NCI-H146 (cell line): ENCODE data around the gene VWA8.

Experiments used
- DNase-seq: peaks from one replicate; lab custom pipeline; 2025; lab: John Stamatoyannopoulos, UW

Gene VWA8

DNA sequence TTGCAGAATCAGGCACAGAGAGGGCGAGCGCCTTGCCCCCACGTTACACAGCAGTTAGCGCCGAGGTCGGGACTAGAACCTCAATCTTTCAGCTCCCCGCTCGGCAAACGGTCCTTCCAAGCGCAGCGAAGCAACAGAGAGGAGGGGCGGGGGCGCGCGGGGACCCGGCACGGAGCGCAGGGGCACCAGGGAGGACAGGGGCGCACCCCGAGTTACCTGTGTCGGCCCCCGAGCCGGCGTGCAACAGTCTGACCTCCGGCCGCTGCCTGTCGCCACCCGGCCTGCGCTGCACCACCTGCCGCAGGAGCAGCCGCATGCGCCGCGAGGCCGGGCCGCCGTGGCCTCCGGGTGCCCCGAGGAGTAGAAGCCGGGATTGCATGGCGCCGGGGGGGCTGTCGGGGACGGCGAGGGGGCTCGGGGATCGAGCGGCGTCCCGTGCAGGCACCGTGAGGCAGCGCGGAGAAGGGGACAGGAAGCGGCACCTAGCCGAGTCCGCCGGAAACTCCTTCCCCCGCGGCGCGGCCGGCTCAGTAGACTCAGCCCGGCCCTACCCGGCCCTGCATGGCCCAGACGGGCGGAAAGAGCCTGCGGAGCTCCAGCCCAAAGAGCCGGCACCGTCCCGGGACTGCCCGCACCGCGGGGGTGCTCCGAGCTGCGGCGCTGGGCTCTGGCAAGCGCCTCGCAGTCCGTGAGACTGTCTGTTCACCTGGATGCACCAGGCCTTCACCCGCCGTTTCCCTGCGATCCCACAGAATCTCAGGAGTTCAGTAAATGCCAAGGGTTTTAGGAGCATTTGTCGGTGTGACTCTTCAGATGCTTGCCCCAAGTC, at the start of gene VWA8:
Gene VWA8, minus strand, starts transcription at position 473 of the 829 bp plus-strand sequence. Its CDS starts 94 bp downstream, at position 379.
- peak; percentile 78 for DNase-seq

DNA sequence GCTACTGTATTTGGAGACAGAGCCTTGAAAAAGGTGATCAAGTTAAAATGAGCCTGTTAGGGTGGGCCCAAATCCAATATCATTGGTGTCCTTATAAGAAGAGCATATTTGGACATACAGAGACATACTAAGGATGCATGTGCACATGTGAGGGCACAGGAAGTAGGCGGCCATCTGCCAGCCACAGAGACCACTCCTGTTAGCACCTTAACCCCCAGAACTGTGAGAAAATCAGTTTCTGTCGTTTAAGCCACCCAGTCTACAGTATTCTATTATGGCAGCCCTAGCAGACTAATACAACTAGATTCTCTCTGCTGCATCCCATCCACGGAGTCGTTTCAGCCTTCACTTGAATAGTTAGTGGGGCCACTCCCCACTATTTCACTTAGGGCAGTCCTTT, 48.1 kb upstream of the VWA8 start:
- no peak for DNase-seq

DNA sequence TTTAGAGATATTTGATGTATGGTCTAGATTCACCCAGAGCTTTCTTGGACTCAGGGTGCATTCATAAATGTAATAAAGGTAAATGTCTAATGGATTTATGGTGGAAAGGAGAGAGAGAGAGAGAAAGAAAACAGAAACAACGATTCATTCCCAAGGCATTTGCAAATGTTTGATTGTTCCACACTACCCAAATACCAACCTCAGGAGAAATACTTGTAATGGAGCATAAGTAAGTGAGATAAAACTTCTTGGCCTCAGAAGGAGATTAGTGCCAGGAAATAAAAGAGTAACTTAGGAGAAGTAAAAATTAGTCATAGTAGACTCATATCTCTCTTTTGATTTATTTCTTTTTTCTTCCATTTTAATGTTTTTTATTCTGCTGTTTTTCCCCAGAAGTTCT, 46.9 kb upstream of the VWA8 start:
- no peak for DNase-seq

DNA sequence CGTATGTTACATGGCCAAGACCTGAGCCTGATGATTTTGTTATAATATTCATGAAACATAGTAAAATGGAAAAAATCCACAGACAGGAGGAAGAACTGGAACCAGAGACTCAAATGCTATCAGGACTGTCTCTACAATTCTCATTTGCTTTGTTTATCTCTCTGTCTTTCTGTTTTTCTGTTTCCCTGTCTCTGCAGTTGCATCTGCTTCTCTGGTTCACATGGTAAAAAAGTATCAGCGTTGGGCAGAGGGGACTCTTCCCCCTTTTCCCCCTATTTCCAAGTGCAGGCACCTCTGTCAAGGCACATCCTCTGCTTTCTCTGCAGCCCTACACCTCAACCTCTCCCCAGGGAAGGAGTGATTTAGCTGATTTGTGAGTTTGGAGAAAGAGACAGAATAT, 41.2 kb upstream of the VWA8 start:
- no peak for DNase-seq

DNA sequence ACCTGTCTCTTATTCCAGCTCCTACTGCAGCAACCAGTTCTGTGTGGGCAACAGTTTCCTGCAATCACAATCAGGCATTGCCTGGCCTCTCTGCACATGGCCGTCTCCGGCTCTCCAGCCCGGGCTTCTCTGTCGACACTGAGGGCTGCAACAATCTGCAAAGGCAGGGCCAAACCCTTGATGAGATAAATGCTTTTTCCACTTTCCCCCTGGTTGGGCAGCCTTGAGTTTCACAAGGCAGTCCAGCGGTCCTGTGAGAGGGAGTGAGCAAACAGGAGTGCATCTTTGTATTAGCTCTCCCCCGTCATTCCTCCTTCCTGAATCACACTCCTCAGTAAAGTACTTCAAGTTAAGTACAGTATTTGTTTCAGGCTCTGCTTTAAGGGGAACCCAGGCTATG, 40.7 kb upstream of the VWA8 start:
- DNase-seq: peak; percentile 3

DNA sequence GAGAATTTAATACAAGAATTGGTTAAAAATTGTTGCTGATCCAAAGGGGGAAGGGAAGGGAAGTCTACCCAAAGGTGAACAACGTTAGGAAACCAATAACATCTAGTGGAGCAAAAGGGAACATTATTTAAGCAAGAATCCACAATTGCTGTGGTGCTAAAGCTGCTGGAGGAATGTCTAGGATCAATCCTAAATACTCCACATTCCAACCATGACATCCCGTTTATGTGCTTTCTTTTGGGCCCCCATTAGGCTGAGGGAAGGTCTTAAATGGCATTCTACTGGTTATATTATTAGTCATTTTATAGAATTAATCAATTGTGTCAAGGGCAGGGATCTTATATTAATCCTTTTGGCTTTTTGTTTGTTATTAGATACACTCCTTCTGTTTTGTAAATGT, 39.9 kb upstream of the VWA8 start:
- no peak for DNase-seq

DNA sequence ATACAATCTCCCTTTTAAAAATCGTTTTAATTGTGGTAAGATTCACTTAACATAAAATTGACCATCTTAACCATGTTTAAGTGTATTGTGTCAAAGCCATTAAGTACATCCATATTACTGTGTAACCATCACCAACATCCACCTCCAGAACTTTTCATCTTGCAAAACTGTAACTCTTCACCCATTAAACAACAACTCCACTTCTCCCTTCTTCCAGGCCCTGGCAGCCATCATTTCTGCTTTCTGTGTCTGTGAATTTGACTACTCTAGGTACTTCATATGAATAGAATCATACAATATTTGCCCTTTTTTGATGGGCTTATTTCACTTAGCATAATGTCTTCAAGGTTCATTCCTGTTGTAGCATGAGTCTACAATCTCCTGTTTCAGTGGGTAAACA, 36.5 kb upstream of the VWA8 start:
- no peak for DNase-seq

DNA sequence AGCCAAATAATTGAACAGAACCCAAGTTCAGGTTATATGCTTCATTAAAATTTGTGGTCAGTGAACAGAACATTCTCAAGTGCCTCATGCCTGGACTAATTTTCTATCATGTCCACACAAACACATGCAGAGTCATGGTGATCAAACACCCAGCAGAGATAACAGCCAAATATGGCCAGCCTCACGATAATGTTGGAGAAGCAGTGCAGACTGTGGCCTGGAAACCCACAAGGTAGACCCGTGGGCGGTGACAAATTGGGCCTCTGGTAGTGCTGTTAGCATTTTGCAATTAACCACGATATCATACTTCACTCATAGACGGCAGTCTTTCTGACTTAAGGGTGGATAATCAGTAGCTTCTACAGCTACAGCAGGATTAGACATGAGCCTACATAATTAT, 35.0 kb upstream of the VWA8 start:
- no peak for DNase-seq

DNA sequence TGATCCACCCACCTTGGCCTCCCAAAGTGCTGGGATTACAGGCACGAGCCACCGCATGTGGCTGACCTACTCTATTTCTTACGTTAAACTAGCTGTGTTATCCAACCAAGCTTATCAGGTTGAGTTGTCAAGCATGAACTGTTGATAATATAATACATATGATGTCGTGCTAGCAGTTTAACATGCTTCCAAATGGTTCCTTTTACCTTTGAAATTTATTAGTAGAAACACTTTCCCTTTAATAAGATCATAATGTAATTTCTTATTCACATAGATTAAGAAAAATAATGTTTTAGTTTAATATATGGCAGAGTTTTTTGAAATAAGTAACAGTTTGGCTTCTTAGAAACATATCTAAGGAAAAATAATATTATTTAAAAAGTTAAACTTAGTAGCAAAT, 34.4 kb upstream of the VWA8 start:
- DNase-seq: no peak

DNA sequence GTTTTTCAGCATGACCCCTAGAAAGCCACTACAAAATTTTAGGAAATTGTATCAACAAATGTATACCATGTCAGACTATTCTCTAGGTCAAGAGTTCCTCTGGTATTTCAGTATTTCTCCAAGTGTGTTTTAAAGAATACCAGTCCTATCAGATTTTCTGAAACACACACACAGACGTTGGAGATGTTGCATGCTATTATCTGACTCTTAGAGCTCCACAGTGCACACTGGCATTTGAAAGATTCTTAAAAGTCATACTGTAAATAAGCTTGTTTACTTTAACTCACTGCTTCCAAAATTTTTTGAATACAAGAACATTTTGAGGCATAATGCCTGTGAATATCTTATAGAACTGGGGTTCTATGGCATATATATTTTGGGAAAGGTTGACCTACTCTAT, 33.8 kb upstream of the VWA8 start:
- no peak for DNase-seq

DNA sequence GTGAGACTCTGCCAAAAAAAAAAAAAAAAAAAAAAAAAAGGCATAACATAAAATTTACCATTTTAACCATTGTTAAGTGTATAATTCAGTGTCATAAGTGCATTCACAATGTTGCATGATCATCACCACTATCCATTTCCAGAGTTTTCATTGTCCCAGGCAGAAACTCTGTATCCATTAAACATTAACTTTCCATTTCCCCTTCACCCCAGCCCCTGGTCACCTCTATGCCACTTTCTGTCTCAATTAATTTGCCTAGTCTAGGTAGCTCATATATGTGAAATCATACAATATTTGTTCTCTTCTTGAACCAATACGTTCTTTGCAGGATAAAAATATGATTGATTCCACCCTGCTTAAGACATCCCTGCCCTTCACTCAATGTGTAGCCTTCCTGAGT, 31.0 kb upstream of the VWA8 start:
- no peak for DNase-seq

DNA sequence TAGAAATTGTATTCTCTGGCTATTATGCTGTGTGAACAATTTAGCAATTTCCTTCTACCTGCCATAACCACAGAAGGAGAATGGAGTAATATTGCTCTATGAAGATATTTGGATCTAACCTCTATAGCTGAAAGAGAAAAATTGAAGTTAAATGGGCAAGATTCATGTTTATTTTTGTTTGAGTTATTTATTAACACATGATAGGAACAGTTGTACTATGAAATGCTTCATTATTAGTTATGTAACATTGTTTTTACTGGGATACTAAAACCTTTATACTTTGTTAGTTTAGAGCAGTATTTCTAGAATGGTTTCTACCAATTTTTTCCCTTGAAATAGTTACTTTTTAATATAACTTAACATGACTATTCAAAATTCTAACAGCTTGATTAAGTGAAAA, 27.3 kb upstream of the VWA8 start:
- no peak for DNase-seq

DNA sequence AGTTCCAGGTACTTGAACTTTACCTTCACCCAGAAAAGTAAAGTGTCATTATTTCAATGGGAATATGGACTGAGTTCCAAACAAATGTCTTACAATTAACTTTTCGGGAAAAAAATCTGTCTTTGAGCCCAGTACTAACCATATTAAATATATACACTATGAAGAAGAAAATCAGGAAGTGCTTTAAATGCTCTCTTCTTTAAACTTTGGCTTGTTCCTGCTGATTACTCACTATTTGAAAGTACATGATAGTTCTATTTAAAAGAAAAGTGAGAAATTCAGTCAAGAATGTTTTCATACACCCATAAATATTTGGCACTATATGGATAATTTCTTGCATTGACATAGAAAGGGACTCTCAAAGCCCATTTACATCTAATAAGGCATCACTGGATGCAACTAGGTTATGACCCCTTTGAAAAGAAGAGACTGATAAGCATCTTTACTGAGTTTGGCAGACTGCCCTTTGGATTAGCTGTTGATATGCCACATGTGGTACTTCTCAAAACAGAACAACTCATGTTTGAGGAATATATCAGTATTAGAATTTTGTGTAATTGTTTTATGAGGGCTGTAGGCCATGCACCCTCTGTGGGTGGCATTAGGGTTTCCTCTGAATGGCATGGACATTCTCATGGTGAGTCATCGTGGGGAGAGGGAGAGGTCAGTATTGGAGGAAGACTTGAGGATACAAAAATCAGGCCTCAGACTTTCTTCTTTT, 25.0 kb upstream of the VWA8 start:
- no peak for DNase-seq

DNA sequence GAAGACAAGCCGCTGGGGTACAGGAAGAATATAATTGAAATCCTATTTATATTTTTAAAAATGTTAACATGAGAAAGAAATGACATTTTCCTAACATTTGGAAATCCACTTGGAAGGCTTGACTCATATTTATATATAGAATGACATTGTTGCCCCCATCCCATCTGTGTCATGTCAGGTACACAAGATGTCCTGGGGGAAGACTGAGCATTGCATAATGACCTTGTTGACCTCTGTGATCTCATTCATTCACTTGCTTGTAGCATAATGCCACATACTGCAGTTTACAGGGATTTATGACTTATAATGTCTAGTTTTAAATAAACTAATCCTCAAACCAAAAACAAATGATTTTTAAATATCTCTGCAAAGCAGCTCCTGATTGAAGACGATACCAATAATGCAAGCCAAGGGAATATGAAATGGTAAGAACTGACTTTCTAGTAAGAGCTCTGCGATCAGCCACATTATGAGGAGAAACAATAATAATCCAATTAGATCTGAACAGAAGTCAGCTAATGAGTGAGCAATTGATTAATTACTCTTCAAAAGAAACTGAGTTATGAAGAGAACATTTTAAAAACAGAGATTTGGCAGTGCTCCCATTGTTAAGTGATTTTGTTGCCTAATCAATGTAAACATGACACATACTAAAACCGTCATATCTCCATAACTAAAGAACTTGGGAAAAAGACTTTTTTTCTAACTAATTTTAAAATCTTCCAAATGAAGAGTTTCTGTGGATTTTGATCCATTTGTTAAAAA, 21.2 kb upstream of the VWA8 start:
- DNase-seq: no peak

DNA sequence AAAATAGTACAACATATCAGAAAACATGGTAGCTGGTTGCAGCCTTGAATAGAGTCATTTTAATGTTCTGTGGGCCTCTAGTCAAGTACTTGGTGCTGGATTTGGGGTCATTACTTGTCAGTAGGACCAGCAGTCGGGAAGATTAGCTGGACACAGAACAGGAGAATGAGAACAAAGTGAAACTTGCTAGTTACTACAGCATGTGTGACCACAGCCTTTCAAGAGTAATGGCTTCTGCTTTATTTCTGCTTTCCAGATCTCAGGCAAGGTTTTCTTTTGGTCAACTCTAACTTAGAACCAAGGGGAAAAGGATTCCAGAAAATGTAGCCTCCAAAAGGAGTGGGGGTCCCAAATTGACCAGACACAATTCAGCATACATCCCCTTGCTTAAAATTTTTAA, 17.1 kb upstream of the VWA8 start:
- DNase-seq: no peak

DNA sequence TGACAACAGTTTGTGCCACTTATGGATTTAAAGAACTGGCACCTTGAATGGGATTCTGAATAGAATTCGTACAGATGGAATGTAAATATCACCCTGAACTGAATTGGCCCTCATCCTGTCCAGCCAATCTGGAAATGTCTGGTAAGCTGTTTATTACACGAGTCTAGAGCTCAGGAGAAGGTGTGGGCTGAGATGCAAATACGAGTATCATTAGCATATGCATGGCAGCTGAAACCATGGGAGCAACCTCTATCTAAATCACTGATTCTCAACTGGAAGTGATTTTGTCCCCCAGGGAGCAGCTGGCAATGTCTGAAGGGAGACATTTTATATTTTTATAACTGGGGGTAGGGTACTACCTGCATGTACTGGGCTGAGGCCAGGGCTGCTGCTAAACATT, 15.6 kb upstream of the VWA8 start:
- DNase-seq: no peak

DNA sequence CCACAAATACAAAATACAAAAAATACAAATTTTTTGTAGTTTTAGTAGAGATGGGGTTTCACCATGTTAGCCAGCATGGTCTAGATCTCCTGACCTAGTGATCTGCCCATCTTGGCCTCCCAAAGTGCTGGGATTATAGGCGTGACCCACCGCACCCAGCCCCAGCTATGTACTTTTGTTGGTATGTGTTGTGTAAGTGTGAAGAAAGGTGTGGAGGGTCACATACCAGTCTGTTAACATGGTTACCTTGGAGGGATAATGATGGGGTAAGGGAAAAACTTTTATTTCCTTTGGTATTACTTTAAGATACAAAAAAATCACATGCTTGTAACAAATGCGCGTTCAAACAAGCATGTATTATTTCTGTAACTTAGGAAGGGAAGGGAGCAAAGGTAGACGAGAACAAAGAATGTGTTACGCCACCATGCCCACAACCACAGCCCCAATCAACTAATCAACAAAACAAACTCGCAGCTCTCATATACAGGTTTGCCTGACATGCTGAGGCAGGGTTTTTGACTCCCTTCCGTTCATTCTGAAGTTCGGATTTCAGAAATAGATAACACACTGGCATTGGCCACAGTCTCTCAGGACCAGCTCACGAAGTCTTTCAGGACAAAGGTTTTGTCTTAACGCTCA, 13.5 kb upstream of the VWA8 start:
- DNase-seq: no peak

DNA sequence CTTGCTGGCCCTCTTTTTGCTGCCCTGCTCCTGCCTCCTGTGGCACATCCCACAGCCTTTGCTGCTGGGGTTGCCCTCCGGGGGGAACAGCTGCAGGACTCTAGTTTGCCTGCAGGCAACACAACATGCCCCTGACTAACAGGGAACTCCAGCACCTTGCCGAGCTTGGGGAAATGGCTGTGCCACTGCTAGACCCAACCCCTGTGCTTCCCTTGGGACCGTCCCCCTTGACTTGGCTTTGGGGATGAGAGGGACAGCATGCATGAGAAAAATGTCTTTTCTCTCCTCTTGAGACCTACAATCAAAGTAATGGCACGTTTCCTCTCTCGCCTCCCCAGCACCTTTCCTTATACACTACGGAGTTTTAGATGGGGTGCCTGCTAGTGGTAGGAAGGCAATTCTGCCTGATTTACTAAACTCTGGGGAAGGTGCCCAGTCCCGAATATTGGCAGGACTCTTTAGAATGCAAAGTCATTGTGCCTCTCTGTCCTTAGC, 12.4 kb upstream of the VWA8 start:
- no peak for DNase-seq

DNA sequence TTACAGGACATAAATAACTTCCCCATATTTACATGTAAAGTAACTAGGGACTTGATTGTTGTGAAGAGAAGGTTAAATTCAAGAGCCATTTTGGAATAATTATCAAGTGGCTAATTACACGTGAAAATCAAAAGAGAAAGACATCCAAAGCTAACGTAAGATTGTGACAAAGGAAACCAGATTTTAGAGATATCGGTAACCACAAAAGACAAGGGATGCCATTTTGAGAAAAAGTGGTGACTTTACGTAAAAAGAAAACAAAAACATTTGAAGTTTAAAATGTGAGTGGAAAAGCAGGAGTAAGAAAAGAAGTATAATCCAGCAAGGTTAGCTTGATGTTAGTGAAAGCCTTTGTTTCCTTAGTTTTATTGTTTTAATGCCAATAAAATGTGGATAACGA, 10.9 kb upstream of the VWA8 start:
- DNase-seq: no peak

DNA sequence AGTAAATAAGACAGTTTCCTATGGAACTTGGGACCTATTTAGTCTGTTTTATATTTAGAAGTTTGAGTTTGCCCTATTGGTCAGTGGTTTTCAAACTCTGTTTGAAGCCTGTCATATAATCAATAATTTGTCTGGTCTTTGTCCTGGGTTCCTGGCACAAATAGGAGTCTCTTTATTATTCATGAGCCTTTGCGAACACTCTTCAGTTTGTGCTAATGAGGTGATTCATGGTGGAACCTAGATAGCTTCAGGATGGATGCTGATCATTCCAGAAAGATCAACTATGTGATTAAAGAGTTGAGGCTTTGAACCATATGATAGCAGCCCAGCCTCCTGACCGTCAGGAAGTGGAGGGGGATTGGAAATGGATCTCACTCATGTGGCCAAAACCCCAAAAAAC, 10.0 kb upstream of the VWA8 start:
- no peak for DNase-seq

DNA sequence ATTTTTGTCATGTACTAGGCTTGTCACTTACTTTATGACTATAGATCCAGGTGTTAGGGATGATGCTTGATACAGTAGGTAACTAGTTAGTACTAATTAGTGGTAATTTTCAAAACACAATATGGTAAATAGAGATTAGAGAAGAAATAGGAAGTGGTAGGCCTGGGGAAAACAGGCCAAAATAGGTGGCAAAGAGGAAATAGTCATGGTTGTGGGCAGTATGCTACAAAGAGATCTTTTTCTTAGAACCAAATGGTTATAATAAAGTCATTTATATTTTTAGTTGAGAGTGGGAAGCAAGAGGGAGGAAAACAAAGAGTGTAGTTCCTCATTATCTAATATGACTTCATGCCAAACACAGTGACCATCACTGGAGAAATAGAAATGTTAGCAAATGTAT, 9.1 kb upstream of the VWA8 start:
- no peak for DNase-seq

DNA sequence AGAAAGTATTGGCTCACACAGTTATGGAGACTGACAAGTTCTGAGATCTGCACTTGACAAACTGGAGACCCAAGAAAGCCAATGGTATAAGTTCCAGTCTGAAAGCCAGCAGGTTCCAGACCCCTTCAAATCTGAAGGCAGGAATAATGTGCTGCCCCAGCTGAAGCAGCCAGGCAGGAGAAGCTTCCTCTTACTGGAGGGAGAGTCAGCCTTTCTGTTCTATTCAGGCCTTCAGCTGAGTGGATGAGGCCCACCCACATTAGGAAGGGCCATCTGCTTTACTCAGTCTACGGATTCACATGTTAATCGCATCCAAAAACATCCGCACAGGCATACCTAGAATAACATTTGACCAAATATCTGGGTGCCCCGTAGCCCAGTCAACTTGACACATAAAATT, 8.2 kb upstream of the VWA8 start:
- no peak for DNase-seq
